GM19397 (cell line): ENCODE data around the gene ZBTB7C.

Source experiments
- ATAC-seq: cut with Tn5 transposase; IDR thresholded peaks from one replicate; pipeline ENCODE4 v1.9.1; 2021; ENCODE audit warnings: mild to moderate bottlenecking, moderate library complexity; ENCODE audit not compliant: unreplicated experiment

ZBTB7C gene

DNA sequence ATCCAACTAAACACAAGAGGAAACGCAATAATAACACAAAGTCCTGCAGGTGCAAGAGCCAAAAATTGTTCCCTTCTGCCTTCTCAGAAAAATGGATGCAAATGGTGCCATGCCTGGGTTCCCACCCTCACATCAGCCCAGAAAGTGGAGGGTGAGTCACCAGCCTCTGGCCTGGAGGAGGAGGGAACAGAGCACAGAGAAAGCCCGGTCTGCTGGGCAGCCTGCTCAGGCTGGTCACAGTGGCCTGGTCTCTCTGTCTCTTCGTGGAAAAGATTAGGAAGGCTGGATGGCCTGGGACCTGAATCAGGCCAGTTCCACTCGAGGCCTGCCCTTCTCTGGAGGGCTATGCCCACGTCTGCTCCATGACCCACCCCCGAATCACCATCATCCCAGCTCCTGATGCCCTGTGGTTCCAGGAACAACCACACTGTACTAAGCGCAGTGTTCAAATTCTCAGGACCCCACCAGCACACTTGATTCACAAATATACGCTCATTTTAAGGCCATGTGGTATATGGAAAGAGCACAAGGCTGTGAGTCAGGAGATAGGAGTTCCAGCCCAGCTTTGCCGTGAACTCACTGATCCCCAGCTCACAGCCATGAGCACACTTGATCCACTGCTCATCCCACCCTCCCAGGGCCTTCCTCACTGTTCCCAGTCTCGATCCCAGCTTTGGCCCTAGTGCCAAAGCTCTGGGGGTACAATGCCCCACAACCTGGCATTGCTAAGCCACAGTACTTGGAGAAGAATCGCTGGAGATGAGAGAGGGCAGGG is 82.1 kb downstream of the ZBTB7C start:
- no peak for ATAC-seq

DNA sequence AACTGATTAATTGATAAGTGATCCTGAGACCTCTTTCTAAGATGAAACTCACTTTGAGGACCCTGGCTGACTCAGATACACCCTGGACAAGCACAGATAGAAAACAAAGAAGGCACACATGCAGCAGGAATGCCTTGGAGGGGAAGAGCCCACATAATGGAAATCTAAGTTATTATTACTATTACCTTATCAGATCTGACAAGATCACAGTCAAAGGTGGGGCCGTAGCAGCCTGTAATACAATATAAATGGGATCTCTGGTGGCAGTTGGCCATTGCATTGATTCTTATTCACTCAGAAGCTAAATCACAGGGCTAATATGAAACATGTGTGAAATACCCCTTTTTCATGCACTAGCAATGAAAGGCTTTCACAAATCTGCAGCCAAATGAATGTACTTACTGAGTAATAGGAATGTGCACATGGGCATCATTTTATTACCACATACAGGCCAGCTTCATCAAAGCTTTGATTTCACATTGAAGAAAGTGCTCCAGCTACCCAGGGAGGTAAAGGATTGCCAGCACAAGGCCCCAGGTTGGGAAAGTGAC is 84.0 kb downstream of the ZBTB7C start:
- no peak for ATAC-seq

DNA sequence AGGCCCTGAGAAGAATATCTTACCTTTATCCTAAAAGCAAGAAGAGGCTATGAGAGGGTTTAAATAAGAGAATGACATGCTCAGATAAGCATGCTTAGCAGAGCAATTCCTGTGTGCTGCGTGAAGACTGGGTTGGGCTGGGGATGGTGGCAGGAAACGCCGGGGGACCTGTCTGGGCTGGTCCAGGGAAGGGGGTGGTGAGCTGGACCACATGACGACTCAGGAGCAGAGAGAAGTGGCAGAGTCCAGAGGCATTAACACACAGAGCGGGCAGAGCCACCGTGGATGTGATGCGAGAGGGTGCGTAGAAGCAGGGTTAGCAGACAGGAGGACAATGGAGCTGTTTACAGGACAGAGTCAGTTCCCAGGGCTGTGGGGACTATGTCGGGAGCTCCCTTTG is 84.5 kb downstream of the ZBTB7C start:
- no peak for ATAC-seq

DNA sequence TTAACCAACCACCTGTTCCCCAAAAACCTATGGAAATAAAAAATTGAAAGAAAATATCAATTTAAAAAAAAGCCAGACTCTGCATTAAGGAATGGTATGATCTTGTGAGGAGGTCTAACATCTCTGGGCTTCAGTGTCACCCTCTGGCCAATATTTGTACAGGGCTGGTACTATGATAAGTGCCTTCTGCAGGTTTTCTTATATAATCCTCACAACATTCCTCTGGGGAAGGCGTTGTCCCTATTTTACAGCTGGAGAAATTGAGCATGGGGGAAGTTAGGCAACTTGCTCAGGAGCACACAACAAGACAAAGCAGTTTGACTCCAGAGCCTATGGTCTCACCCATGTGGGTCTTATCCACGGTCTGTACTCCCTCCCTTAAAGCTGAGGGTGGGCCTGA is 86.0 kb downstream of the ZBTB7C start:
- ATAC-seq = no peak

DNA sequence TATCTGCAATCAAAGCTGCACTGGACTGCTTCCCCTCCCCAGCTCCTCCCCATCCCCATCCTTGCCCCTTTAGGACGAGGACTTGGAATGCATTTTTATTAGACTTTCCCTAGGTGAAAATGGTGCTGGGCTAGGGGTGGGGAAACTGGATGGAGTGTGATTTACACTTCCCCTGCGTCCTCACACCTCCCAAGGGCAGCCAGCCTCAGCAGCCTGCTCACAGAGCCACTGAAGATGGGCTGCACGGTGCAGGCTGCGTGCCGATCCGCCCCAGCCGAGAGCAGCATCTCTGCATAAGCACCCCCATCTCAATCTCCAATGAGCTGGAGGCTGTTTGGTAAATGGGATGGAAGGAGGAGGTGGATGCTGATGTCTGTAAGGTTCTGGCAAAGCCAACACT is 87.6 kb downstream of the ZBTB7C start:
- ATAC-seq = no peak

DNA sequence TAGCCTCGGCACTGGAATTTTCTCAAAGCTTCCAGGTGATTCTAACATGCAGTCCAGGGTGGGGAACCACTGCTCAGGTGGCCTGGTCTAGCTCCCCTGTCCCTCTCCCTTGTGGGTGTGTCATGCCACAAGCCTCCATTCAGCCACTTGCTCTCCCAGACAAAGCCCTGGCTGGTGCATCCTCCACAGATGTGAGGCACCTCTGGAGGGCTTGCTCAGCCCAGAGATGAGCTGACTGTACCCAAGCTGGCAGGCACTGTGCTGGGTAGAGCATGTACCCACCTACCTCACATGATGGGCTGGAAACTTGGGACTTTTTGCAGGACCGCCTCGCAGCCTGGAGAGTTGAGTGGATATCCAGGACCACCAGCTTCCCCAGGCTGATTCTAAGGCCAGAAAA is 88.1 kb downstream of the ZBTB7C start:
- no peak for ATAC-seq

DNA sequence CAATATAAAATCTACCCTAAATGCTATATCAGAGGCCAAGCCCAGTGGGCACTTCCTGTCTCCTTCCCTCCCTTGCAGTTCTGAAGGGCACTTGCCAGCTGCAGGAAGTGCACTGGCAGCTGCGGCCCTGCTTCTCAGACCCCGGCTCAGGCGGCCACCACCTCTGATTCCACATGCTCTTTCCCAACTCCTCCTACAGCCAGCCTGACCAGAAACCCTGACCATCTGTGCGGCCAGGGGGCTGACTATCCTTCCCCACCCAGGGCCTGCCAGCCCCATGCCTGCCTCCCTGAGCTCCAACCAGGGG is 88.6 kb downstream of the ZBTB7C start:
- ATAC-seq = no peak

DNA sequence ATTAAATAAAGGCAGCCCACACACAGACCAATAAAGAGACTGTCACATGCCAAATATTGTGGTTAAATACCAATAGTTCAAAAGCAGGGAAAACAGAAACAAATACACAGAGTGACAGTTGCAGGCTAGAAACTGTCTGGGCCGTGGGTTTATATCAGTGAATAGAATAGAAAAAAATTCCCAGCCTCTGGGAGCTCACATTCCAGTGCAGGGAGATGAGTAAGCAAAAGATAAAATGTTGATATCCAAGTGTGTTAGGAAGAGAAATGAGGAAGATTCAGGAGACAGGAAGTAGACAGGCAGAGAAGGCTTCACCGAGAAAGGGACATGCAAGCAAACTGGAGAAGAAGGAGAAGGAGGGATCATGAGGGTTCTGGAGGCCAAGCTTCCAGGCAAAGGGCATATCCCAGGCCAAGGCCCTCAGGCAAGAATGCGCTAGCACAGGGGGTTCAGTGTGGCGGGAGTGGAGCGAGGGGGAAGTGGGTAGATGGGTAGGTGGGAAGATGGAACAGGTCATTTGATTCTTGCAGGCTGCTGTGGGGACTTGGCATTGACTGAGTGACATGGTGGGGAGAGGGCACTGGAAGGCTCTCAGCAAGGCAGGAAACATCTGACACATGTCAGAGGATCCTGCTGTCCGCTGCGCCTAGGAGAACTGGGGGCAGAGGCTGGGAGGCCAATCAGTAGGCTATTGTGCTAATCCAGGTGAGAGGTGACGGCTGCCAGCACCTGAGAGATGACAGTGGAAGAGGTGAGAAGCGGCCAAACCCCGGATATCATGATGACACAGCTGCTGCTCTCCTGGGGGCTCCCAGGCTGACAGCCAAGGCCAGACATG is 89.2 kb downstream of the ZBTB7C start:
- ATAC-seq = no peak

DNA sequence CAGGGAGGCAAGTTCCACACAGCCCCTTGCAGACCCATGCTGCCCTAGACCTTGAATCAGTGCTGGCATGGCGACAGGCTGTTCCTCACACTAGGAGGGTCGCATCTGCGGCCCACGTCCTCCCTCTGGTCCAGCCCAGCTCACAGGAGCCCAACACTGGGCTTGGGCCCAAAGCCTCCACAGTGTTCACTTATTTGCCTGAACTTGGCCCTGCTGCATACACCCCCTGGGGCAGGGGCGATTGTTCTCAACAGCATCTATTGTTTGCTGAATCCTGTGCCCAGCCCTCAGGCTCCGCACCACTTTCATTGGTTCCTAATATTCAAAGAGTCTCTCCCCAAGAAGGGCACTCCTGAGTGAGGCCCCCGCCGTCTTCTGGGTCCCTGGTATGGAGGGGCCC is 90.7 kb downstream of the ZBTB7C start:
- ATAC-seq = no peak

DNA sequence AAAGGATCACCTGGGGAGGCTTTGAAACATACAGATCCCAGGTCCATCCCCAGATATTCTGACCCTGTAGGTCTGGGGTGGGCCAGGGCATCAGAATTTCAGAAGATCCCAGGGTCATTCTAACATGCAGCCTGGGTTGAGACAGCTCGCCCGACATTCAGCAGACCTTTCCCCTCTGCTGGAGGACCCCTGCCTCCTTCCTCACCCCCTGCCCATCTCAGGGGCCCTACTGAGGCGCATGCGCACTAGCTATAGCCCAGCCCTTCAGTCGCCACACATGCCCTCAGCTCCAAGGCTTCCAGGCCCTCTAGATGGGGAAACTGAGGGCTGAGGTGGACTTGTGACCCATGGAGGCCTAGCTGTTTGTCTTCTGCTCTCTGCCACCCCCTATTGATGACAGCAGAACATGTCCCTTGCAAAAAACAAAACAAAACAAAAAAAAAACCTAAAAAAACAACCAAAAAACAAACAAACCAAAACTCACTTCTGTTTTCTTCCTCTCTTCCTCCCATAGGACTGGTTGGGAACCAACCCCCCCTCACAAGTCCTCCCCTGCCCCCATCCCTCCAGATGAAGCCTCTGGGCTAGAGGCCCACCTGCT is 91.3 kb downstream of the ZBTB7C start:
- ATAC-seq = no peak

DNA sequence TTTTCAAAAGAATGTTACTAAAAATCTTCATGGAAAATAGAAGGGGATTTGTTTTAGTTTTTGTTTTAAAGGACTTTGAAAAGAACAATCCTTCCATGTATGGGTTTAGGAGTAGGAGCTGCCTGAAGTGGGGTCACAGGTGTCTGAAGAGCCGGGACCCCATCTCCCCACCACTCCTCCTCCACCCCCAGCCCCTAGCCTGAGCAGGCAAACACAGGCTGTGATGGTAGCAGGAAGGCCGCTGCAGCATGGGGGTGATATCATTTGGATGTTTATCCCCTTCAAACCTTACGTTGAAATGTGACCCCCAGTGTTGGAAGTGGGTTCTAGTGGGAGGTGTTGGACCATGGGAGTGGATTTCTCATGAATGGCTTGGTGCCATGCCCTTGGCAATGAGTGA is 93.0 kb downstream of the ZBTB7C start:
- ATAC-seq = no peak

DNA sequence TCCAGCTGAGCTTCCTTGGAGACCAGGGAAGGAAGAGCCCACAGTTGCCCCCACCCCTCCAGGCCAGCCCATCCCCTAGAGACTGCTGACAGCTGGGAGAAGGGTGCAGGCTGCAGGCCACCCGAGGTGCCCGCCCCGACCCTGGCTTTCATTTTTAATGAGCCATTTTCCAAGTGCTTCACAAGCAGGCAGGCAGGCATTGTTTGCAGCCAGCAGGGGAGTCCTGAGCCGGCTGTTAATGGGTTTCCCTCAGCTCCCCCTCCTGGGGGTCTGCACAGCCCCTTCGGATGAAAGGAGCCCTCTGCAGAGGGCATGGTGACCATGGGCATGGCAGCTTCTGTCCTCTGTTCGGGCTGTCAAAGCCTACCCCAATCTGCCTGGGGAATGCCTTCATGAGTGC is 94.5 kb downstream of the ZBTB7C start:
- ATAC-seq = no peak

DNA sequence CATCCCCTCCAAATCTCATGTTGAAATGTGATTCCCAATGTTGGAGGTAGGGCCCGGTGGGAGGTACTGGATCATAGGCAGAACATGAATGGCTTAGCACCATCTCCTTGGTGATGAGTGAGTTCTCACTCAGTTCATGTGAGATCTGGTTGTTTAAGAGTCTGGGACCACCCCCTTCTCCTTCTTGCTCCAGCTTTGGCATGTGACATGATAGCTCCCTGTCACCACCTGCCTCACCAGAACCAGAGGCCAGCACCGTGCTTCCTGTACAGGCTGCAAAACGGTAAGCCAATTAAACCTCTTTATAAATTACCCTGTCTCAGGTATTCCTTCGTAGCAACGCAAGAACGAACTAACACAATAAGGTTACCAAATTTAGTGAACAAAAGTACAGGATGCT is 95.4 kb downstream of the ZBTB7C start:
- ATAC-seq = no peak

DNA sequence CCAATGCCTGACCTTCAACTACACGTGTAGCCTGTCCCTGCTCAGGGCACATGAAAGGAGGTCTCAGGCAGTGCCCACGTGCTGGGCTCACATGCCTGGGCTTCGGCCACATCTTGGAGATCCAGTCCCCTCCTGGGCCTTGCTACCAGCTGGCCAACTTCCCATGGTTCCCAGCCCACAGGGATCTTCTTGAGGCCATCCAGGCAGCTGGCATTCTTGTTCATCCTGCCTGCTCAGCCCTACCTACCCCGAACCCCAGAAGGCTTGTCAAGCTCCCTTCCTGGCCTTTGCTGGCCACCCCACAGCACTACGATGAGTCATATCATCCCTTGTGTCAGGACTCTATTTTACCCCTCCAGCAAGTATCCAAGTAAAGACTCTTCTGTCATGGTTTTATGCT is 97.1 kb downstream of the ZBTB7C start:
- ATAC-seq = no peak

DNA sequence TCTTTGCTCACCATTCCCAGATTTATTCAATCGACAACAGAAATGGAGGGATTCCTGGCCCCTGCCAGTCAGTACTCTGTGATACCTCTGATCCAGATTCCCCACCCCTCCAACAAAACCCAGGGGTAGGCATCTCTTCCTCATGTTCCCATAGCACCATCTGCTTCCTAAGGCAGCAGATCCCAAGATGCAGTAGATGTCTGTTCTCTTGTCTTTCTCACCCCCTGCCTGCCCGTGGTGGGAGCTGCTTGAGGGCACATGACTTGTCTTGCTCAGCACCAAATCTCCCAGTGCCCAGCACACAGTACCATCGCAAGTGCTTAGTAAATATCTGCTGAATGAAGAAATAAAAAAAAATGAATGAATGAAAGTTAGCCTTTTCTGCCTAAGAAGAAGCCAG is 98.2 kb downstream of the ZBTB7C start:
- ATAC-seq = no peak

DNA sequence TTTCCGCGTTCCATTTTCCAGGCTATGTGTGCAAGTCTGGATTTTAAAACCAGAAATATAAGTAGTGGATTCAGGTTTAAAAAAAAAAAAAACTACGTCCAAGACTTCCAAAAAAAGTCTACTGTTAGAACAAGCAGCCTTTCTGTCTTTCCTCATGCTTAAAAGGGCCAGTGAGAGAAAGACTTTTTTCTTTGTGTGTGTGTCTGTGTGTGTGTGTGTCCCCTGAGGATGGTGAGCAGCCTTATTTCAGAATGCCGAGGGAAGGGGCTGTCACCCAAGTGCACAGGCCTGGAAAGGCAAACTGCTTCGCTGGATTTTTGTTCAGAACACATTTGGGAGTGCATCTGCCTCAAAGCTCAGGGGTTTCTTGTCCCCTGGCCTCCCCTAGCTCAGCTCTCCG is 98.8 kb downstream of the ZBTB7C start:
- ATAC-seq = no peak

DNA sequence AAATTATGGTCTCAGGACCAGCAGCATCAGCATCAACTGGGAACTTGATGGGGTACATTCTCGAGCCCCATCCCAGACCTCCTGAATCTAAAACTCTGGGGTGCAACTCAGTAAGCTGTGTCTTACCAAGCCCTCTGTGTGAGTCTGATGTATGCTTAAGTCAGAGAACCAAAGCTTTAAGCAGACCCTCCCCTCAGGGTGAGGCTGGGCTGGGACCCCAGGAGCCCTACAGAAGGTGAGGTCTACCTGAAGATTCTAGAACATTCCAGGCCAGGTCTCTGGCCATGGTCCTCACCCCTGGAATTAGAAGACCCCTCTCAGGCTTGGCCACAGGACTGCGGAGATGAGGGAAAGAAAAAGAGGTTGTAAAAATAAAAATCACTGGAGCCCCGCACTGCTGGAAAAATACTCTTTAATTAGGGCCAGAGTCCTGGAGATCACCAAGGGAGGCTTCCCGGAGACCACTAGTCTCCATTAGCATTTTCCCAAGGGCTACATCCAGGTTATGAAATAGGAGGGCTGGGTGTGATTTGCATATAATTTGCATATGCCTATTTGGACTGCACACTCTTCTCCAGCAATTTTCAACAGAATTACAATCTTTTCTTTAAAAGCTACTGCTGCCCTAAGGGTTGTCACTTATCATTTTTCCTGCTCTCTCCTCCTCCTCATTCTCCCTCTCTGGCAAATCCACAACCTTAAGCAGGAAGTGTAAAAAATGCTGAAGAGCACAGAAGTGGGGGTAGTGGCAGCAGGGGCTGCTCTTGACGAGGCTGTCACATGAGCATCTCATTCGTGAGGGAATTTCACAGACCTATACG is 100.2 kb downstream of the ZBTB7C start:
- ATAC-seq = no peak

DNA sequence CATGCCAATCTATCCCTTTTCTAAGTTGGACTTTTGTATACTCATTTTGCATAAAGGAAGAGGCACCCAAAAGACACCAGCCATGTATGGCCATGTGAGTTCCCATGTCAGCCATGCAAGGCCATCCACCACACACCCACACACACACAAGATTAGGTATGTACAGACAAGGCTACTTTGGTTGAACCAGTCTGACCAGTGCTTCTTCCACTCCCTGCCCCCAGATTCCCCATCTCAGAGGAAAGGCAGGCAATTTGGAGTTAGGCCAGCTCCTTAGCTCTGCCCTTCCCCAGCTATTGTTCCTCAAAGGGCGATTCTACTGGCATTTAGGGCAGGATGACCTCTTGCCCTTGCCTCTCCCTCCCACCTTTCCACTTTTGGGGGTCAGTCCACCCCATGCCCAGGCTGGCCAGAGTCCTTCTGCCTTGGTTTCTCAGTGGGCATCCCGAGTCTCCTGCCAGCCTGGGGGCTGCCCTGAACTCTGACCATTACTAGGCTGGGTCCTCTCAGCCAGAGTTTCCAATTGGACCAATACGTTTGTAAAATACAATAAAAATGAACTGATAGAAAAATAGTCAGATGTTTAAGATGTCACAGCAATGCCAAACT is 101.1 kb downstream of the ZBTB7C start:
- no peak for ATAC-seq

DNA sequence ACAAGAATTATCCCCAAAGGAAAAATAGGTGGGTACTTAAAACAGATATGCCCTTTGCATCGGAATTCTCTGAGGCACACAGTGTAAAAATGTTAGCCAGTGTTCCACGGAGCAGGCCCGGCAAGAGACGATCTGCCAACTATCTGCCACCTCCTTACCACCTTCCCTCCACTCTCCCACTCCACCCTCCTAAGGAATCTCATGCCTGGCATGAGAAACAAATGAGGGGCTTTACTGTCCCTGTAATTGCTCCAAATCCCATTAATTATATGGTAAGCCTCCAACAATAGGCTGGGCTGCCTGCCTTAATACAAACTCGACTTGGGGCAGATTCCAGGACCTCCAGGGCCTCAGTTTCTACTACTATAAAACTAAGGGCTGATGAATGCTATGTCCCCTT is 102.3 kb downstream of the ZBTB7C start:
- no peak for ATAC-seq

DNA sequence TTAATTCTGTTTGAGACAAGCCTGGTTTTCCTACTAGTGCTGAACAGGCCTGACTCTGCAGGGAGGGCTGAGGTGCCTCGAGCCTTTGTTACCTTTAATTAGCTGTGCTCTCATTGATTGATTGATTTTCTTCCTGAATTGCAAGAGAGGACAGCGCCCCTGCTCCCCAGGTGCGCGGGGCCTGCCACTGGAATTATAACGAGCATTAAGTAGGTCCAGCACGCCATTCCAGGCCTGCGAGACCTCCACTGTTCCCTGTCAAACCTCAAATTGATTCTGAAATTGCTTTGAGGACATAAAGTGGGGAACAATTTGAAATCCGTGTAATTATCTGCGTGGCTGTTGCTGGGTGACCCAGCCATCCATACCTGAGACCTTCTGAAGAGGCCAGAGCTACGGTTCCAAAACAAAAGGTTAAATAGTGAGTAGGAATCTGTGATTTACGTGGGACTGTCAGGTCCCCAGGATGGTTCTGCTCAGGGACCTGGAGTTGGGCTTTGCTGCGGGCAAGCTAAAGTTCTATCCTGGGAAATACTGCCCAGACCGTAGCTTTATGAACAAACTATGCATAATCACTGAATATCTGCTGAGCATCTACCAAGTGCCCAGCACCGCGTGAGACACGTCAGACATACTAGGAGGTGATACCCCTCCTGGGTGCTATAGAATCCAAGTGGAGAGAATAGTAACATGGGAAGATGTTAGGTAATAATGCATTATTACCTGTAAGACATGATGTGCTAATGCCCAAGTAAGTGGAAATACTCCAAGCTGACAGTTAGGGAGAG is 104.1 kb downstream of the ZBTB7C start:
- no peak for ATAC-seq
